DMS153 (cell line): ENCODE data around the gene SEMG2.
A peak's percentile ranks its signal among the peaks of the same experiment; 100 is the strongest.

ENCODE experiments used
- DNase-seq: peaks from one replicate; lab custom pipeline; 2025; lab: John Stamatoyannopoulos, UW

SEMG2 gene

GRCh38 chr20:45229264-45230056 is 8.3 kb downstream of the SEMG2 start:
- peak; percentile 6 for DNase-seq

GRCh38 chr20:45230631-45231030 is 9.5 kb downstream of the SEMG2 start:
- no peak for DNase-seq

- no peak for DNase-seq
Measured at GRCh38 chr20:45235995-45236394, 14.8 kb downstream of the SEMG2 start.

- no peak for DNase-seq
Measured at GRCh38 chr20:45238139-45238538, 17.0 kb downstream of the SEMG2 start.

GRCh38 chr20:45246109-45246508 is 24.9 kb downstream of the SEMG2 start:
- DNase-seq = no peak

- no peak for DNase-seq
Measured at GRCh38 chr20:45247865-45248264, 26.7 kb downstream of the SEMG2 start.

- no peak for DNase-seq
Measured at GRCh38 chr20:45248609-45249008, 27.4 kb downstream of the SEMG2 start.

- DNase-seq = no peak
Measured at GRCh38 chr20:45251884-45252560, 30.8 kb downstream of the SEMG2 start.

GRCh38 chr20:45253261-45253660 is 32.1 kb downstream of the SEMG2 start:
- no peak for DNase-seq

- peak; percentile 43 for DNase-seq
Measured at GRCh38 chr20:45254383-45255262, 33.5 kb downstream of the SEMG2 start, which contains the start of gene SLPI. SLPI (minus strand) TSS chr20:45254564; CDS start chr20:45254543, 21 bp downstream.

- DNase-seq = no peak
Measured at GRCh38 chr20:45257161-45257560, 36.0 kb downstream of the SEMG2 start.

- DNase-seq = no peak
Measured at GRCh38 chr20:45257711-45258110, 36.5 kb downstream of the SEMG2 start.

GRCh38 chr20:45258259-45258658 is 37.1 kb downstream of the SEMG2 start:
- DNase-seq = no peak

GRCh38 chr20:45258664-45259063 is 37.5 kb downstream of the SEMG2 start:
- no peak for DNase-seq

- DNase-seq = no peak
Measured at GRCh38 chr20:45263556-45264266, 42.5 kb downstream of the SEMG2 start.

- DNase-seq = peak; percentile 40
Measured at GRCh38 chr20:45266977-45267376, 45.8 kb downstream of the SEMG2 start.

GRCh38 chr20:45268531-45268930 is 47.4 kb downstream of the SEMG2 start:
- no peak for DNase-seq

- DNase-seq = no peak
Measured at GRCh38 chr20:45269056-45269455, 47.9 kb downstream of the SEMG2 start.

- no peak for DNase-seq
Measured at GRCh38 chr20:45269754-45270270, 48.6 kb downstream of the SEMG2 start.
